Measurements from ENCODE around the gene PRPF6.
A peak's percentile ranks its signal among the peaks of the same experiment; 100 is the strongest.
"Not testable (repeated sequence)": the region's sequence is repeated elsewhere in the genome, so short reads cannot be mapped to it uniquely, and the experiment has no call there.

PRPF6 gene

GRCh38 chr20:63976980-63977738 is 3.8 kb upstream of the PRPF6 start:
- DNase-seq: no peak

DNA sequence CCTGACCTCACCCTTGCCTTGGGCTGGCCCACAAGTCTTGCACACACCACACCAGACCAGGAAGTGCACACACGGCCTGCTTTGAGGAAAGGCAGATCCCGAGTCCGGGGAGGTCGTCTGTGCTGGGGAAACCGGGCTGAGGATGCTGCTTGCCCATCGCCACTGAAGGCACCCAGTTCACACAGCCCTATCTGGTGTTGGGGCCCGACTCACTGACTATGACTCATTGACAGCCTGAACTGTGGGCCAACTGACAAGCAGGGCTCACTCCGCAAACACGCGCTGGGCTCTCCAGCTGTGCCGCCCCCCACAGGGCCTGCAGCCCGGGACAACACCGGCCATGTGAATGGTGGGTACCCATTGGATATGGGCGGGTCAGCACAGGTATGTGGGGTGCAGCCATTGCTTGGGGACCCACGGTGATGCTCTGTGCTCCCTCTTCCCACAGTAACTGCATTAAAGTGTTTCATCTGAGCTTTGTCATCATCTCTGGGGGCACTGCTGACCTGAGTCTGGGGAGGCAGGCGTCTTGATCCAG is 3.1 kb upstream of the PRPF6 start:
- no peak for DNase-seq

GRCh38 chr20:63978319-63979228 is 2.4 kb upstream of the PRPF6 start:
- peak; percentile 71 for DNase-seq

- DNase-seq: no peak
These were observed 1.7 kb upstream of the PRPF6 start for GRCh38 chr20:63979229-63979556.

DNA sequence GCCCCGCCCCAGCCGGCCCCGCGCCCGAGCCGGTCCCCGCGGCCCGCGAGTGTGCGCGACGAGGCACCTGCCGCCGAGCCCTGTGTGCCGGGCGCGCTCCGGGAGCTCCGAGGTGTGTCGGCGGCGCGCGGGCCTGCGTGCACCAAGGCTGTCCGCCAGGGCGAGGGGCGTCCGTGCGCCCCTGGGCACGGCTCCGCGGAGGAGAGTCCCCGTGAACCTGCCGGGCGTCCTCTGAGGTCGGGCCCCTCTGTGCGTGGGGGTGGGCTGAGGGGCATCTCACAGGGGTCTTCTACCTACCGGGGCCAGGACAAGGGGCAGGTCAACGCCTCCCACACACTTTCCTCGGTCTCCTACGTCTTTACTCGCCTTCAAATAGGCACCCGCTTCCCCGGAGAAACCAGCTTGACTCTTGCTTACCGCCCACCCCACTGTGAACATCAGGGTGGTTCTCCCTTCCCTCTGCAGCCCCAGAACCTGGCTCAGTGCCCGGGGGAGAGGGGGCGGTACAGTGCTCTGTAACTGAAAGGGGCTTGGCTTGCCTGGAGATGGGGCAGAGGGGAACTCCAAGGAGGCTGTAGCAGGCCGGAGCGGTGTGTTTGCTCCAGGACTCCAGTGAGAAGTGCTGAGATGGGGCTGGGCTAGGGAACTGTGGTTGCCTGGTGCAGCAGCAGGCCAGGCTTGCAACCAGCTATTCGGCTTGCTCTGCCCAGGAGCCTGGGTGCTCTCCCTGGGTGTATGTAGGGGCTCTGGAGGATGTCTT is 1.2 kb upstream of the PRPF6 start, which contains the start of gene SAMD10:
TSS of gene SAMD10 (minus strand) at position 86 of the 760 bp plus-strand sequence. CDS start 175 bp downstream, outside the sequence.
- peak; percentile 41 for DNase-seq

DNA sequence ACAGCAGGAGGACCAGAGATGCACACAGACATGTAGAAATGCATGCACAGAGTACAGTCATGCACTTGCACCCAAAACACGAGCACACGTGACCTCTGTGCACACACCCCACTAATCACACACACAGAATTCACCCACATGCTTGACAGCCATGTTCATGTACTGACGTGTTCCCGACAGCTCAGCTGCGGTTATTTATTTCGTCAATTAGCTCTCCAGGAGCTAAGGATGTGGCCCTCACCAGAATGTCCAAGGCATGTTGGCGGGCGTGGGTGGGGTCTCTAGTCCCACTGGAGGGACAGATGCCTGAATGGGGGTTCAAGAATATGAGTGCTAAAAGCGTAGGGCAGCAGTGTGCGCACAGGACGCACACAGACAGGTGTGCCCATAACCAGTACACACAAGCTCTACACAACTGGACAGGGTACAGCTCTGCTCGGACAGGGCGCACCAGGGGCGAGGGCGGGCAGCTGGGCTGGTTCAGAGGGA is 571 bp upstream of the PRPF6 start:
- no peak for DNase-seq

DNA sequence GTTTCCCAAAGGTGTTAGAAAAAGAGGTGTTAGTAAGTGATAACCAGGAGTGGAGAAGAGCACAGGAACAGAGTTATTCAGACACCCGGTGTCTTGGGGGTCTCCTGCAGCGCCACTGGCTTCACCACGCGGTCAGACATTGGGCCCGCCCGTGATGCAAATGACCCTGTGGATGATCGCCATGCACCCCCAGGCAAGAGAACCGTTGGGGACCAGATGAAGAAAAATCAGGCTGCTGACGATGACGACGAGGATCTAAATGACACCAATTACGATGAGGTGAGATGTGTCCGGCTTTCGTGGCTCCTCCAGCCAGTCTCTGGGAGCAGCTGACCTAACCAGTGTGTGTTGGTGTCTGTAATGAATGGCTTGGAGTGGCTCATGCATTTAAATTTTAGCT is 2.0 kb downstream of the PRPF6 start:
- DNase-seq: no peak

- DNase-seq: no peak
These were observed 20.0 kb downstream of the PRPF6 start for GRCh38 chr20:64000906-64001305.

GRCh38 chr20:64001607-64002011 is 20.7 kb downstream of the PRPF6 start:
- no peak for DNase-seq

- DNase-seq: no peak
These were observed 23.2 kb downstream of the PRPF6 start for GRCh38 chr20:64003960-64004725.

DNA sequence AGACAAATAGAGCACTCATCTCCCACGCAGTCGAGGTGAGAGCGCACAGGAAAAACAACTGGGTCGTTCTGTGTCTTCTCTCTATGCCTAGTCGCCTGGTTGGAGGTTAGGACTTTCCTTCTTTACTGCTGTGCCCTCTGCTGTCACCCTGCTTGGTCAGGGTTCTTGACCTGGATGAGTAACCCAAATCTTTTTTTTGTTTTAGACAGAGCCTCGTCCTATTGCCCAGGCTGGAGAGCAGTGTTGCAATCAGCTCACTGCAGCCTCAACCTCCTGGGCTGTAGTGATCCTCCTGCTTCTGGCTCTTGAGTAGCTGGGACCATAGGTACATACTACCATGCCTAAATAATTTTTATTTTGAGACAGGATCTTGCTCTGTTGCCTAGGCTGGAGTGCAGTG is 24.5 kb downstream of the PRPF6 start:
- no peak for DNase-seq

DNA sequence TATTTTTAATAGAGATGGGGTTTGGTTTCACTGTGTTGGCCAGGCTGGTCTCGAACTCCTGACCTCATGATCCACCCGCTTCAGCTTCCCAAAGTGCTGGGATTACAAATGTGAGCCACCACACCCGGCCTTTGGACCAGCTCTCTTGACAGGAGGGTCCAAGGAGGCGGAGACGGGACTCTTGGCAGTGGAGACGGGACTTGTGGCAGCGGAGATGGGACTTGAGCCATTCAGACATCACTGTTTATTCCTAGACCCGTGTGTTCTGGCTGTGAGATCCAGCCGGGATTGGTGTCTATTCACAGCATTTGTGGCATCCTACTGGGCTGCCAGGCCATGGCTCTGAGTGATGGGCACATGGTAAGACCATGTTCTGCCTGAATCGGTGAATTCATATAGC is 25.6 kb downstream of the PRPF6 start:
- no peak for DNase-seq

GRCh38 chr20:64006902-64007301 is 26.0 kb downstream of the PRPF6 start:
- DNase-seq: no peak

DNA sequence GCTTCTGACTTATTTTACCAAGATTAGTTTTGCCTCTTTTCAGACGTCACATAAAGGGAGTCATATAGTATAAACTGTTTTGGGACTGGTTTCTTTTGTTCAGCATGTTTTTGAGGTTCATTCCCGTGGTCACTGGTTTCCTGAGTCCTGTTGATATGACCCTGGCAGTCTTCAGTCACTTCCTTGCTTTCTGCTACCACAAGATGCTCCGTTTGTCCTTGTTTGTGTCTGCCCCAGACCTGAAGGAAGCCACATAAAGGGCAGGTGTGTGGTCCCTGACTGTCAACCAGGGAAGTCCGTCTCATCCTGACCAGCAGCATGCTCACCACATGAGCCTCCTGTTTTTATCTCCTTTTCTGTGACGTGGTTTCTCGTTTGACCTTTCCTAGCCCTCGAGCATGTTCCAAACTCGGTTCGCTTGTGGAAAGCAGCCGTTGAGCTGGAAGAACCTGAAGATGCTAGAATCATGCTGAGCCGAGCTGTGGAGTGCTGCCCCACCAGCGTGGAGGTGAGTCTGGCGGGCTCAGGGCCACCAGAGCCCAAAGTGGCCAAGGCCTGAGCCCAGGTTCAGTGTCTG is 29.0 kb downstream of the PRPF6 start:
- no peak for DNase-seq

- DNase-seq: no peak
These were observed 29.8 kb downstream of the PRPF6 start for GRCh38 chr20:64010711-64011237.

- no peak for DNase-seq
These were observed 30.4 kb downstream of the PRPF6 start for GRCh38 chr20:64011366-64011779.

DNA sequence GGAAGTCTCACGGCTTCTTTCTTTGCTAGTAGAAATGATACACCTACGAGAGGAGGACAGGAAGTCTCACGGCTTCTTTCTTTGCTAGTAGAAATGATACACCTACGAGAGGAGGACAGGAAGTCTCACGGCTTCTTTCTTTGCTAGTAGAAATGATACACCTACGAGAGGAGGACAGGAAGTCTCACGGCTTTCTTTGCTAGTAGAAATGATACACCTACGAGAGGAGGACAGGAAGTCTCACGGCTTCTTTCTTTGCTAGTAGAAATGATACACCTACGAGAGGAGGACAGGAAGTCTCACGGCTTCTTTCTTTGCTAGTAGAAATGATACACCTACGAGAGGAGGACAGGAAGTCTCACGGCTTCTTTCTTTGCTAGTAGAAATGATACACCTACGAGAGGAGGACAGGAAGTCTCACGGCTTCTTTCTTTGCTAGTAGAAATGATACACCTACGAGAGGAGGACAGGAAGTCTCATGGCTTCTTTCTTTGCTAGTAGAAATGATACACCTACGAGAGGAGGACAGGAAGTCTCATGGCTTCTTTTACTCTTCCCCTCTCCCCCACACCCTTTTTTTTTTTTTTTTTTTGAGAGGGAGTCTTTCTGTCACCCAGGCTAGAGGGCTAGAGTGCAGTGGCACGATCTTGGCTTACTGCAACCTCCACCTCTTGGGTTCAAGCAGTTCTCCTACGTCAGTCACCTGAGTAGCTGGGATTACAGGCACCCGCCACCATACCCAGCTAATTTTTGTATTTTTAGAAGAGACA is 31.6 kb downstream of the PRPF6 start:
- not testable (repeated sequence) for DNase-seq

DNA sequence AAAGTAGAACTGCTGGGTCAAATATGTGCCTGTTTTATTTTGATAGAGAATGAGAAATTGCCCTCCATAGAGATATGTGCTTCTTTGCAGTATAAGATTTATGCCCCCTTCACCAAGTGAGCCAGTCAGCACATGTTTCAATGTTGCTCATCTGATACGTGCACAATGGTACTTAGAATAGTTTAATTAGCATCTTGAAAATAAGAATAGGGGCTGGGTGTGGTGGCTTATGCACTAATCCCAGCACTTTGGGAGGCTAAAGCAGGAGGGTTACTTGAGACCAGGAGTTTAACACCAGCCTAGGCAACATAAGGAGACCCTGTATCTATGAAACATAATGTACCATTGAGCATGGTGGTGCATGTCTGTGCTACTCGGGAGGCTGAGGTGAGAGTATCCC is 34.7 kb downstream of the PRPF6 start:
- no peak for DNase-seq

GRCh38 chr20:64021124-64021975 is 40.4 kb downstream of the PRPF6 start:
- DNase-seq: no peak
